Activated T-cell treated with anti-CD3 and anti-CD28 coated beads, Interleukin-2, amount 50 U/mL, for 72 hours (primary cell): Measurements from ENCODE around the gene MAP10. TPM values are rescaled to one million over a fixed set of nuclear protein-coding genes. Genes with fewer than 3 reads are reported as not detected.

Experiments used
- ATAC-seq, 2 donors: fragments of 150-1000 bp; cut with Tn5 transposase; replicated peaks in 1 of 2; 2 replicates each; pipeline ENCODE4 v1.10.0; 2021; ENCODE audit warnings: moderate library complexity in 2 of 2, mild to moderate bottlenecking in 1 of 2
- DNase-seq, 2 donors: peaks; one replicate each; pipeline ENCODE4 v3.0.0; 2021 to 2022; ENCODE audit warnings: mixed read lengths in 1 of 2
- H3K27ac Mint-ChIP-seq: one replicate; pipeline ENCODE4 v1.8.0; 2022; ENCODE audit warnings: mild to moderate bottlenecking, moderate library complexity, mixed read lengths
- H3K27me3 Mint-ChIP-seq: one replicate; pipeline ENCODE4 v1.8.0; 2022; ENCODE audit warnings: low read depth, mixed read lengths
- H3K36me3 Mint-ChIP-seq, 2 donors: one replicate each; pipeline ENCODE4 v1.8.0; 2022; ENCODE audit warnings: mixed read lengths in 2 of 2, mild to moderate bottlenecking in 1 of 2; ENCODE audit not compliant: insufficient read depth in 2 of 2
- H3K4me1 Mint-ChIP-seq: one replicate; pipeline ENCODE4 v1.8.0; 2022; ENCODE audit warnings: low read depth, mixed read lengths
- H3K4me3 Mint-ChIP-seq, 2 donors: one replicate each; pipeline ENCODE4 v1.8.0; 2022; ENCODE audit warnings: mild to moderate bottlenecking in 2 of 2, mixed read lengths in 2 of 2, moderate library complexity in 2 of 2
- H3K9me3 Mint-ChIP-seq, 2 donors: one replicate each; pipeline ENCODE4 v1.8.0; 2022; ENCODE audit warnings: mixed read lengths in 2 of 2
- total RNA-seq, 2 donors: library from RNA; stranded (reverse); gene quantifications; one replicate each; pipeline ENCODE4 v1.2.3, GENCODE V29; 2022

MAP10 gene
- total RNA-seq, 2 donors from 2014 or later = 1.7 to 1.9 TPM

- no peak overlapping the region for H3K27ac Mint-ChIP-seq
- H3K27me3 Mint-ChIP-seq = no peaks in the 10 kb centered on the region
- DNase-seq (no peak), ATAC-seq (no peak)
- H3K4me1 Mint-ChIP-seq = peaks cover 5% of the 10 kb centered on the region
- H3K9me3 Mint-ChIP-seq = no peaks in the 10 kb centered on the region
- no peaks in the 10 kb centered on the region for H3K36me3 Mint-ChIP-seq
- H3K4me3 Mint-ChIP-seq = no peak overlapping the region
Measured at GRCh38 chr1:232851532-232851931, 46.3 kb downstream of the MAP10 start.

GRCh38 chr1:232853994-232854797, 49.0 kb downstream of the MAP10 start:
- Mint-ChIP-seq H3K4me3 (no peak overlapping the region), H3K9me3 (no peaks in the 10 kb centered on the region), H3K27me3 (peaks cover 6% of the 10 kb centered on the region), H3K36me3 (no peaks in the 10 kb centered on the region), H3K27ac (no peak overlapping the region), H3K4me1 (peaks cover 5% of the 10 kb centered on the region)
- DNase-seq (no peak), ATAC-seq (peak; percentile 60 to 76)

- peaks cover 6% of the 10 kb centered on the region for H3K27me3 Mint-ChIP-seq
- no peaks in the 10 kb centered on the region for H3K9me3 Mint-ChIP-seq
- ATAC-seq (no peak), DNase-seq (no peak)
- H3K4me3 Mint-ChIP-seq = no peak overlapping the region
- H3K4me1 Mint-ChIP-seq = peaks cover 5% of the 10 kb centered on the region
- no peaks in the 10 kb centered on the region for H3K36me3 Mint-ChIP-seq
- H3K27ac Mint-ChIP-seq = no peak overlapping the region
Measured at GRCh38 chr1:232854798-232855159, 49.6 kb downstream of the MAP10 start.

GRCh38 chr1:232856541-232856940, 51.3 kb downstream of the MAP10 start:
- Mint-ChIP-seq H3K9me3 (no peaks in the 10 kb centered on the region), H3K4me3 (no peak overlapping the region), H3K4me1 (peaks cover 5% of the 10 kb centered on the region), H3K27ac (no peak overlapping the region), H3K27me3 (peaks cover 6% of the 10 kb centered on the region), H3K36me3 (no peaks in the 10 kb centered on the region)
- DNase-seq (no peak), ATAC-seq (no peak)

Other genes with a start within 250 kb of the MAP10 start
- 1 to 10 TPM; 3.3 to 5.9 TPM for gene SIPA1L2, start 175.3 kb upstream of the MAP10 start, total RNA-seq
- gene NTPCR, start 145.2 kb downstream of the MAP10 start, total RNA-seq = 10 to 100 TPM; 20.9 to 50.5 TPM